NCI-H2171 (cell line): ENCODE measurements around the gene DCLK3.
A peak's percentile ranks its signal among the peaks of the same experiment; 100 is the strongest.

Source experiments
- DNase-seq: peaks from one replicate; lab custom pipeline; 2025; lab: John Stamatoyannopoulos, UW

DCLK3 gene

DNA sequence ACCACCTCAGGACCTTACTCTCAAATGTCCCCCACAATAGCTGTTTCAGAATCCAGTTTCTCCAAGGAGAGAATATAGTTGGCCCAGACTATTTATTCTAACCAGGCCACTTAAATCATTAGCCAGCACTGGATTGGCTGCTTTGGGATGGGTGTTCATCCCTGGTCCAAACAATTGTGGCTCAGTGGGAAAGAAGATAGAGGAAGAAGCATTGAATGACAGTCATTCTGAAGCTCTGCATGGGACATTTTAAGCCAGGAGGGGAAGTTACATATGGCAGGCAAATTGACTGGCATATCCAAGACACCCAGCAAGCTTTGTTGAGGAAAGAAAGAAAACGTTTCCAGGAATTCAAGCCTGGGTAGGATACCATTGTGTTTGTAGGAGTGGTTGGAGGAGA is 5.6 kb upstream of the DCLK3 start:
- no peak for DNase-seq

DNA sequence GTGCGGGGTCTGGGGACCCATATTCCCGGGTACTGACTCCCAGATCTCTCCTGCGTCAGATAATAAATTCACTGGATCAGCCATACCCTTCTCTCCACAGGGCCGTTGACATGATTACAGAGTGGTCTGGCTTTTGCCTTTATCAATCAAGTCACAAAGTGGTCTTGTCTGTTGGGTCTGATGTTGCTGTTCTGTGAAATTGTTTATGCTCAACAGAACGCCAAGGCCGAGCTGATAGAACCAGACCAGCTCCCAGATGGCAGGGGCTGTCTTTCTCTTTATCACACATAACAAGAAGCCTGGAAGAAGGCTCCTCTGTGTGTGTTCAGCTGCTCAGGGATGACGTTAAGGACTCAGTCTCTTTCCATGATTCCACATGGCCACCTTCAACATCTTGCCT is 751 bp upstream of the DCLK3 start:
- no peak for DNase-seq

DNA sequence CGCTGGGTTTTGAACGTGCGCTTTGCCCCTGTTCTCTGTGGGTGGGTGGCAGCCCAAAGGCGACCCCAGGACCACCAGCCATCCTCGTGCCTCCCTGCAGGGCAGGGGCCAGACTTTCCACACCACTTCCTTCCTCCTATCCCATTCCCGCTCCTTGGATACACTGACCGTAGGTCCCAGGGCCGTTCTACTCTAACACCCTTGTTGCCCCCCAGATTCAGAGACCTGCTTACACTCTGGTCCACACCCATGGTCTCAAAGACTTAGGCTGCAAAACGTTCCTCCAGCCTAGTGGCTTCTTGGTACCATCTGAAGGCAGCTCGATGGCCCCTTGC is 318 bp upstream of the DCLK3 start:
- no peak for DNase-seq

DNA sequence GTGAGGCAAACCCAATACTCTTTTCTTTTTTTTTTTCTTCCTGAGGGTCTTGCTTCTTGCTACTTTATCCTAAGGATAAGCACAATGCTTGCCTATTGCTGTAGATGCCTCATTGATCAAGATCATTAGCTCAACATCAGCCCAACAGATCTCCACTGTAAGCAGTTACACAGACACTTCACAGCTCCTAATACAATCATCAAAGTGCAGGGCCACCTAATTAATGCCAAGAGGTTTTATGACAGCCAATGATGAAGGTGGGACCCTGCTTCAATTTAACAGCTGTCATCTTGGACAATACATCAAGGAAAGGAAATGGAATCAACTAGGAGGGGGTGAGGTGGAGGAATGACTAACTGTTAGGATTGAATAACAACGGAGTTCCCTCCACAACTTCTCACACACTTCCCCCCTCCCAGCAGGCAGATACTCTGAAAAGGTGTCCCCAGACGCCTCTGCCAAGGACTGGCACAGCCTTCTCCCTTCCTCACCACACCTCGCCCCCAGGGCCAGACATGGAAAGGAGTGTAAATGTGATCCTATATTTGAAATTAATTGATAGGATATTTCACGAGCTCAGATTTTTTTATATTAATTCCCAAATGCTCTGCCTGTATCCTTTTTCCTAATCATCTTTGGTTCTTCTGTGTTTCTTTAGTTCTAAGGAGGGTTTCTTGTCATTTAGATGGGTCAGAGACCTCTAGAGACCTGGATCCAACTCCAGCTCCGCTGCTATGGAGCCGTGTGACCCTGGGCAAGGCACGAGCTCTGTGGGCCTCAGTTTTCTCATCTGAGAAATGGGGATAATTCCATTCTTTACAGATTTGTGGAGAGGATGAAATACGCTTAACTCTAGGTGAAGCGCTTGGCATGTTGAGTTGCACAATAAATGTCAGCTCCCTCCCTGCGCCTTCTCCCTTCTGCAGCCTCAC is 1.2 kb downstream of the DCLK3 start:
- no peak for DNase-seq

DNA sequence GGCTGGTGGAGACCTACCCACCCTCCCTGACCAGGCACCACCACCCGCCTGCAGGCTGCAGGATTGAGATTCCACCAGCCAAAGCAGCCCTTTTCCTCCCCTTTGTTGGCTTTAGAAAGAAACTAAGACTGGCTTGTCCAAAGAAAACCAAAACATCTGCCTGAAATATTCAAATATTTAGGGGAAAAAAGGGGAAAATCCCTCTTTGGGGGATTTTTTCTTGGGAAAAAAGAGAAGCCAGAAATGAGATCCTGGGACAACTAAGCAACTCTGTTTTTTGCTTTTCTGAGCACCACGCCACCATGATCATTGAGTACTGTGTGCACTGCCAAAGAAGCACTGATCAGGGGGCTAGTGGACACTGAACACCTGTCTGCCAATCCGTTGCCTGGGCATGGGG is 2.6 kb downstream of the DCLK3 start:
- no peak for DNase-seq

DNA sequence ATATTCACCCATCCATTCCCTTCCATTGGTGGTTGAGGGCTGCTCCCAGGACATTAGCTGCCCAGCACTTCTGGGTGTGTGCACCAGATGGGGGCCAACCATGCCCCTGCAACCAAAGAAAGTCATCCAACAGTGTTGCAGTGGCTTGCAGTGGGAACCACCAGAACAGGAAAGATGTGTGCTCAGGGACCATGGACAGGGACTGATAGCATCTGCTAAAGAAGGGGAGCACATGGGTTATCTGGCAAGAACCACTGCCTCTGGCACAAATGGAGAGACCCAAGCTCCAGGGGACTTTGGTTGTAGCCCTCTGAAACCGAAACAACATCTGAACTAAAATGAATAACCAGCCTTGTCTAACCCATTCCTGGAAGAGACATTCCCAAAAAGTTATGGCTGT is 8.1 kb downstream of the DCLK3 start:
- no peak for DNase-seq

DNA sequence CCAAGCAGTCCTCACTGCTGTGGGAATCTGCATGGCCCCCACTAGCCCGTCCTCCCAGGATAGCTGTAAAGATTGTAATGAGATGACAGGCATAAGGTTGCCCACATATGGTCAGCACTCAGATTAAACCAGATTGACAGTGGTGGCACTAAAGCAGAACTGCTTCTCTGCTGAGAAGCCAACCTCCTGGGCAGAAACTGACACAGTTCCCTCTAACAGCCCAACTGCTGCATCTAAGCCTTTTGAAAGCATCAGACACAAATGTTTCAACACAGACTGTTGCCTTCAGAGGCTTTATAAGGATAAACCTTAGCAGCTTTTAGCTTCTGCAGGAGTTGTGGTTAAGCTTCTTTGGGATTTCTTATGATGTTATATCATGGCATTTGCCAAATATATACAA is 13.0 kb downstream of the DCLK3 start:
- DNase-seq: no peak

DNA sequence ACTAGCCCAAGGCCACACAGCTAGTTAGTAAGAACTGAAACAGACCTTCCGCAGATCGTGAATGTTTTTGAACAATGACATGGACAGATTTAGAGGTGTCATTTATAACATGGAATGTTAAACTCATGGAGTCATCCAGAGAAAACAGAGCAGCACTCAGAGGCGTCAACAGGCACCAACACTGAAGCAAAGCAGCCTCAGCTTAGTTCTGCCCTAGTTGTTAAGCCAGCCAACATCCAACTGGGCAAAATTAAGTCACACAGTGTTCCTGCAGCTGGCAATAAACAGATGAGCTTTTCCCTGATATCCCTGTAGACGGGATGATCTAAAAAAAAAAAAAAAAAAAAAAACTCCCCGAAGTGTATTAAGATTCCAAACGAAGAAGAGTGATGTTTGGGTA is 13.6 kb downstream of the DCLK3 start:
- DNase-seq: no peak

DNA sequence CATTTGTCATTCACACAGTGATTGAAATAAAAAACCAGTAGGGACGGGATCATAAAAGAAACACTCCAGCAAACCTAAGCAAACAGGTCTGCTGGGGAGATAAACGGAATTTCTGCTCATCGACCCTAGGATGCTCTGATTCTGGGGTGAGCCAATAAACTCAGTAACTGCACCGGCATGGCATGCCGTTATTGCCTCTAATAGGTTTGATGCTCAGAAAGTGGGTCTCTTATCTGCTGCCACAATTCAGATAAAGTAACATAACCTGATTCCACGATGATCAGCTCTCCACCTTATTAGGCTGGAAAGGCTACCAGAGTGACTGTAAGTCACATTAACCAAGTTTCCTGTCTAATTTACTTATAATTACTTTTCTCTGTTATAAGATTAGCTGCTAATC is 19.6 kb downstream of the DCLK3 start:
- DNase-seq: no peak

DNA sequence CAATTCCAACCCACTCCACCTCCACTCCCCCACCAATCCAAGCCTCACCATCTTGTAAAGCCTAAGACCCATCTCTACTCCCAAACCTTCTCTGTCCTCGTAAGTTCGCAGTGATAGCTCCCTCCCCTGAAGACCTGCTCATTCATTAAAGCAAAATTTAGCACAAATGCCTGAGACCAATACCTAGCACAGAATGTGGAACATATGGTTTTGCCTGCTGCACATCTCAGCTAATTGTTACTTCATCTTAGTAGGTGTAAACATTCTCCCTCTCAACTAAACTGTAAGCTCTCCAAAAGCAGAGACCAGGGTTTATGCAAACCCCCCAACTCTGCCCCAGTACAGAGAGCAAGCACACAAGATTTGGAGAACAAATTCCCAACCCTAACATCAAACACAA is 20.5 kb downstream of the DCLK3 start:
- peak; percentile 22 for DNase-seq

DNA sequence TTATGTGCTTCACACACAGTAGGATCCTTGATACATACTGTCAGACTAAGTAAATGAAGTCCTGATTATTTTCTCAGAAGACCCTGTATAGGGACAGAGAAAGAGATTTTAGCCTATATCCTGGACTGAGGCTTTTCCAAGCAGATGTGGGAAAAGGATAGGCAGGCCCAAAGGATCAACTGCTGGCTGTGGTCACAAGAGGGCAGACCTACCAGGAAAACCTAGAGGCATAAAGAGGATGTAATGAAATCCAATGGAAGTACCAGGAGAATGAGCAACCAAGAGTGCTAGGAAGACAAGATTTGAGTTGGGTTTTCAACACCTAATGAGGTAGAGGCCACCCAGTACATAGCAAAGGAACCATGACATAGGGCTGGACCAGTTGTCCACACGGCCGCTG is 23.1 kb downstream of the DCLK3 start:
- DNase-seq: no peak

DNA sequence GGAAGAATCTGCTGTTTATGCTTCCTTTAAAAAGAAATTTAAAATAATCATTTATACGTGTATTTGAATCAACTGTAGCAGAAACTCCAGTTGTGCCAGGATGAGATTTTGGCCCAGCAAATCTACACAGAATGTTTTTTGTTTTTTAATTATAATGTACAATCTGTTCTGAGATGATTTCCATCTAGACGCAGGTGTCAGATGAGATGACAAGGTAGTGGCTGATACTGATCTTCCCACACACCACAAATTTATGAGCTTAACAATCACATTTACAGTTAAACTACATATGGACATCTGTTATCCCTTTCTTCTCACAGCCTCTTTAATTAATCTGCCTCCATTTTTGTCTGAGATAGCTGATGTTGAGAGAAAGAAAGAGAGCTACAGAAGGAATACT is 23.6 kb downstream of the DCLK3 start:
- DNase-seq: peak; percentile 14

DNA sequence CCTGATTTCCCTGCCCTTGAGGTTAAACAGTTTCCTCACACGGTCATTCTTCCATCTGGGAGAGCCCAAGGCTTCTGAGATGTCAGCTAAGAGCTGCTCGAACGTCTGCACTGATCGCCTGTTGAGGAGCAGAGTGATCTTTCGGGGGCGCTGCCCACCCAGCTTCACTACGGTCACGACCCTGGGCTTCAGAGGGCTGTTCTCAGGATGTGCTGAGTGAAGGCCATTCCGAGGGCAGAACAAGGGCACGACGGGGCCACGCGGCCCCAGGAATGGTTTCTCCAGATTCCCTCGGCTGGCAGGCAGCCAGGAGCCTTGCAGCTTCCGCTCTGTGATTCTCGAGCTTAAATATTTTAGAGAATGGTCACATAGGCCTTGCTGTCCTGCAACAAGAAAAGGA is 25.7 kb downstream of the DCLK3 start:
- no peak for DNase-seq

DNA sequence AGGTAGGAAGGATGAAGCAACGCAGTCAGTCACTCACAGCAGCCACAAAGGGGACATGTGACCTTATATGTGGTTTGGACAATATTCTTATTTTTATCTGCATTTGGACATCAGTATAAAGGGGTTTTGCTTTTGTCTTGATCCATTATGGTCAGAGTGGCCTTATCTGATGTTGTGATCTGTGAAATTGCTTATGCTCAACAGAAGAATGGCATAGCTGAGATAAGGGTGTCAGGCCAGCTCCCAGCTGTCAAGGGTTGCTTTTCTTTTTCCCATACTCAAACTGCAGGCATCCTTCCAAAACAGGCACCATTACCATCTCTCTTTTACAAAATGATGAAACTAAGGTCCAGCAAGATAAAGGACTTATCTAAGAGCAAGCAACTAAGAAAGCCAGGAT is 28.1 kb downstream of the DCLK3 start:
- DNase-seq: no peak

DNA sequence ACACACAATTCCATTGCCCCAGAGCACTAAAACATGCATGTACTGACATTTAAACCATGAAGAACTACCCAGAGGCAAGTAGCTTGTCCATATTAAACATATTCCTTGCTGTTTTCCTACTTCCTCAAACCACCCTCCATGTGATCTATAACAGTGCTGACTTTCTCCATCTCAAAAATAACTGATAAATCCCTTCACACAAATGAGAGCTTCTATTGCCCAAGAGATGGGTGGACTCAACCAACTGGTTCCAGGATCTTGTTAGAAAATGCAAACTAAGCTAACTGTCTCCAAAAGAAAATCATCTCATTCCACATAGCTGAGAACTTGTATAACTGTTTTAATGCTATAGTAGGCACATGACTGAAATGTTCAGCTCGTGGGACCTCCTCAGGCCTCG is 29.6 kb downstream of the DCLK3 start:
- DNase-seq: no peak

DNA sequence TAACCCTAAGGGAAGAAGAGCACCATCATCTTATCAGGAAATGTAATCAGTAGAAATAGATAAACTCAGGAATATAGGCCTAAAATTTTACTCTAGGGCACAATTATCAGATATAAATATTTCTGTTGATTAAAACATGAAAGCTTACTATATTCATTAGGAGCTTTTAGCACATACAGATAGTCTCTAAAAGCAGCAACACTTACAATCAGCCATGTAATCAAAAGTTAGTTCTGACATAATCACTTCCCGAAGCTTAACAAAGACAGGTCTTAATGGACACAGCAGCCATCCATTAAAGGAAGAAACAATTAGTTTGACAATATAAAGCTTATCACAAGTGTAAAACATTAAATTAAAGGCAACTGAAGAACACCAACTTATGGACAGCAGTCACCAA is 30.6 kb downstream of the DCLK3 start:
- no peak for DNase-seq

DNA sequence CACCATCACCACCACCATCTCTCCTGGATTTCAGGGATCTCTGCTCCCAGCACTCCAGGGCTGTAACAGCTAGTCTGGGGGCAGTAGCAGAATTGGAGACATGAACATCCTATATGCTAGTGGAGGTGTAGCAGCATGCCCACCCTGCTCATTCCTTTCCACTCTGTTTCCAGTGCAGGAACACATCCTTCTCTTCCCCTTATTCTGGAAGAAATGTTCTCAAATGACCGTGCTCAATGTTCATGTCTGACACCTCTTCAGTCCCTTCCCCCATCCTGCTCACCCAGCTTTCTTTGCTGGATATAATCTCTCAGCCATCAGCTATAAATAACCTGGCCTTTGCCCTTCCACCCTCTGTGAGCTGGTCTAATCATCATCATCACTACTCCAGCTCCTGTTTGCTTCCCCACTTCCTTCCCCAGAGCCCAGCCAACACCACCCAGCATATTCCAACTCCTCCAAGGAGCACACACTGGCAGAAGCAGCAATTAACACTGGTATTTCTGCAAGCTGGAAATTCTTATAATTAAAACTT is 31.1 kb downstream of the DCLK3 start:
- no peak for DNase-seq

DNA sequence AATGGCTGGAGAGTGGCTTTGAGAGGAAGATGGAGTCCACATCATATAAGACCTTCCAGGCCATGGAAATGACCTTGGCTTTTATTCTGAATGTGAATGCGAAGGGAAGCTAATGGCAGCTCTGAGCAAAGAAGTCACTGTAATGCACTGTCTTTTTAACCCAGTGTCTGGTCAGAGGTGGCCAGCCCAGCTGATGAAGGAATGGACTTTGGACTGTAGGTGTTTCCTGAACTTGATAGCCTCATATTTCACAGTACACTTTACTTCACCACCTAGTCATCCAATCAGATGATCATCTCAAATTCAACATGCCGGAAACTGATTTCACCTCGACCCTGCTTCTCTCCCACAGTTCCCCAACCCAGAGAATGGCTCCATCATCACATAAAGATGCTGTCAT is 33.4 kb downstream of the DCLK3 start:
- no peak for DNase-seq

DNA sequence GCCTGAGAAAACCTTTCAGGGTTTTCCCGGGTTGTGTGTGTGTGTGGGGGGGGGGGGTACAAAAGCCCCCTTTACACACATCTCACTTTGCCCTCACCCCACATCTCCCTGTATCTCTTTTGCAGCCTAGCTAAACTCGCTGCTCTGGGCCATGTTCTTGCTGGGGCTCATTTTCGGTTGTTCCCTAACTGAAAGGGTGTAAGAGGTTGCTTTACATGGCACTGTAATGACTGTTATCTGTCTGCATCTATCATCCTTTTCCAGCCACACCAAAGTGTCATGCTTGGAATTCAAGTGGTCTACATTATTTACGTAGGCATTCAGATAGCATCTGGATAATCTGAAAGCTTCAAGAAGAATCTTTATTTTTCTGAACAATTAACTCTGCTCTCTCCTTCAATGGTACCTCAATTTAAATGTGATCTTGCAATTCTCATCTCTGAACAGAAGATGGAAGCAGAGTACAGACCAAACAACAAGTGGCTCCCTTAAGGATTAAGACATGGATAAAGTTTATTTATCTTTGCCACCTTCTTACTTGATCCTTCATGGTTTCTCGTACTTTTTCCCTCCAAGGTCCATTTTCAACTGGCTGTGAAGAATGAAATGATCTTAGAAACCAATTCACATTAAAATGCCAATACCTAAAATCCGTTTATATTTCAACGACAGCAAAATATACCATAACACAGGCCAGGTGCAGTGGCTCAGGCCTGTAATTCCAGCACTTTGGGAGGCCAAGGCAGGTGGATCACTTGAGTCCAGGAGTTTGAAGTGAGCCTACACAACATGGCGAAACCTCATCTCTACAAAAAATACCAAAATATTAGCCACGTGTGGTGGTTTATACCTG is 34.9 kb downstream of the DCLK3 start:
- no peak for DNase-seq

DNA sequence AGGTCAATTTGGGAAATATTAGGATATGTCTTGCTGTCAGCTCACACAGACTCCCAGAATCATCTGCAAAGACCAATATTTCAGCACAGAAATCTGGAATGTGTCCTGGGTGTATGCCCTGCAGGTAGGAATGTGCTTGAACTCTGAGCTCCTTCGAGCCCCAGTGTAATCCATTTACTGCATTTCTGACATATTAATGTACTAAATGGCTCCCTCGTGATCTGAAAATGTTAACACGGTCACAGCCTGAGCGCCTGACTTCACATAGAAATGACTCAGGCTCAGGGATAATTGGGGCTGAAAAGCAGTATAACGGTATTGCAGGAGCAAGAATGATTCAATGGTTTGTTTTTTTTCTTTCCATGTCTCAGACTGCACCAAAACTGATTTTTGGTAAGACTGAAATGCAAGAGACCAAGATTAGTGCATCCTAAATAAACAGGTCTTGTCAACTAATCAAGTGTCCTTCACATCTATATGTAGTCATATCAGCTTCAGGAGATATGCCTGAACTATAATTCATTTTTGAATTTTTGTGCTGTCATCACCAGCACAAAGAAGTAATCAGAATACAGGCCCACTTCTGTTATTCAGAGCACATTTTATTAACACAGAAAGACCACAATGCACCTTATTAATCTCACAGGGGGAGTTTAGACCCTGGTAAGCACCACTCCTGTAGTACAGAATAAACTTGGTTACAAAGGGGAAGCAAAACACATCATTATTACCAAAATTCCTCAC is 49.8 kb downstream of the DCLK3 start:
- DNase-seq: no peak

DNA sequence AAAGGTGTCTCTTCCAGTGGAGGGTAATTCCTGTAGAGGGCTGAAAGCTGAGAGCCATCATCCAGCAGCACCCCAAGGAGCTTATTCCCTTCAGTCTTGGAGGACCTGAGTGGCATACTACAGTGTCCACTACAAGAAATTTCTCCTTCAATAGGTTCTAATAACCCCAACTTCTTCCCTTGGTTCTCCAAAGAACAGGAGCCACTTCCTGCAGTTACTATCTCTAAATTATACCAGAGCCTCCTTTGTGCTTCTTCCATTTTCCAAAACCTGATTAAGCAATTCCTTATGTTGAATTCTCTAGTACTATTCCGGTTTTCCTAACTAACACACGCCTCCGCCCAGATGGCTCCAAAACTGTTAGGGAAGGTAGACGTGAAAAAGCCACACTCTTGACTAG is 50.4 kb downstream of the DCLK3 start:
- DNase-seq: no peak

DNA sequence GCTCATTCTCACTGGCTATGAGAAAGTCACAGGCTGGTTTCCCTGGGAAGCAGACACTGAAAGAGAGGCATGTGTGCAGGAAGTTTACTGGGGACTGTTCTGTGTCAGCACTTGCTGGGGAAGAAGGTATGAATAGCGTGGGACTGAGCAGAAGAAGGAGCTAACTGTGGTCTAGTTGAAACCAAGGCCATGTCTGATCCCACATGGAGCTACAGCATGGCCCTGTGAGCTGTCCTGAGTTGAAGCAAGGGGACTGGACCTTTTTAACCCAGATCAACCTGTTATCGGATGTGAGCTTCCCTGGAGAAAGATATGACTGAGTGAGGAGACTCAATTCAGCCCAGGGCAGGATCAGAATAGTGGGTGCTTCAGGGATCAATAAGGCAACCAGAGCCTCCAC is 53.7 kb downstream of the DCLK3 start:
- DNase-seq: no peak
